Mesothelial cell of epicardium (in vitro differentiated cells): ENCODE data around the gene TMEM132C. TPM values are rescaled to one million over a fixed set of nuclear protein-coding genes. Genes with fewer than 3 reads are reported as not detected.

ENCODE experiments used
- DNase-seq, 2 experiments: peaks; one replicate each; pipeline ENCODE4 v3.0.0; 2021; ENCODE audit warnings: low spot score in 2 of 2; ENCODE audit not compliant: unreplicated experiment in 2 of 2
- H3K27ac Mint-ChIP-seq: 2 replicates; pipeline ENCODE4 v1.8.0; 2021; ENCODE audit warnings: mixed read lengths
- H3K27me3 Mint-ChIP-seq: 2 replicates; pipeline ENCODE4 v1.8.0; 2021; ENCODE audit warnings: low read depth, mixed read lengths
- H3K36me3 Mint-ChIP-seq: 2 replicates; pipeline ENCODE4 v1.8.0; 2021; ENCODE audit warnings: mixed read lengths
- H3K4me1 Mint-ChIP-seq: 2 replicates; pipeline ENCODE4 v1.8.0; 2021; ENCODE audit warnings: mixed read lengths
- H3K4me3 Mint-ChIP-seq: 2 replicates; pipeline ENCODE4 v1.8.0; 2021; ENCODE audit warnings: mild to moderate bottlenecking, moderate library complexity, mixed read lengths
- H3K9me3 Mint-ChIP-seq: 2 replicates; pipeline ENCODE4 v1.8.0; 2021; ENCODE audit warnings: mixed read lengths
- total RNA-seq: library from RNA; stranded (reverse); gene quantifications from 3 replicates; pipeline ENCODE4 v1.2.1, GENCODE V29; 2021
- TF ChIP-seq, protein P1 (sequence below): fragments of 200-600 bp; sonication (generic); IDR thresholded peaks from one replicate; pipeline ENCODE4 v1.5.0; 2021; ENCODE audit warnings: antibody characterized with exemption; ENCODE audit not compliant: unreplicated experiment

The TMEM132C gene
- total RNA-seq, 1 donor from 2014 or later = 25.5 TPM

DNA sequence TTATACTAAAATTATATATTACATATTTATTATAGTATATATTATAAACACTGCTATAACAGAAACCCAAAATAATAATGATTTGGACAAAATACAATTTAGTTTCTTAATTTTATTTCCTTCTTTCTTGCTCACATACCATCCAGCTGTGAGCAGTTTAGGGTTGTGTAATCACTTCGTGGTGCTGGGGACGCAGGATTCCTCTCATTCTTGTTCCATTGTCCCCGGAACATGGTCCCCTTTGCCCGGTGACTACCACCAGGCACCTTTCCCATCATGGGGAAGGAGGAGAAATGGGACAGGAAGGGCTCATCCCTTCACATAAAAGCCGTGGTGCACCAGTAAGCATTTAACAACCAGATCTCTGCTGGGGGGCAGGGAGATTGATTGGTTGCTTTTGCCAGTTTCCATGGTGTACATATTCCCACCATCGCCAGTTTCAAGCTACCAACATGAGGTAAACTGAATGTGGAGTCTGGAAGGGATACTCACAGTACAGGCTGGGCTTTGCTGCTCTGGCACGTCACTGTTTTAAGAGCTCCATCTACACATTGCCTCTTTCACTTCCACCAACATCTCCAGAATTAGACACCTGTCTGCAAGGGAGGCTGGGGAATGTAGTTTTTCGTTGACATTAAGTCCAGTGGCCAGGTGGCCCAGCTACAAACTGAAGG, 191.5 kb downstream of the TMEM132C start:
- H3K9me3 Mint-ChIP-seq = no peaks in the 10 kb centered on the region
- DNase-seq = no peak
- H3K36me3 Mint-ChIP-seq = no peaks in the 10 kb centered on the region

GRCh38 chr12:128459067-128459466, 192.1 kb downstream of the TMEM132C start:
- no peak for DNase-seq
- H3K9me3 Mint-ChIP-seq = no peaks in the 10 kb centered on the region
- H3K36me3 Mint-ChIP-seq = no peaks in the 10 kb centered on the region

More for the DNA sequence above, 191.5 kb downstream of the TMEM132C start:
- H3K4me3 Mint-ChIP-seq = no peak overlapping the region
- TF ChIP-seq, protein P1, sequence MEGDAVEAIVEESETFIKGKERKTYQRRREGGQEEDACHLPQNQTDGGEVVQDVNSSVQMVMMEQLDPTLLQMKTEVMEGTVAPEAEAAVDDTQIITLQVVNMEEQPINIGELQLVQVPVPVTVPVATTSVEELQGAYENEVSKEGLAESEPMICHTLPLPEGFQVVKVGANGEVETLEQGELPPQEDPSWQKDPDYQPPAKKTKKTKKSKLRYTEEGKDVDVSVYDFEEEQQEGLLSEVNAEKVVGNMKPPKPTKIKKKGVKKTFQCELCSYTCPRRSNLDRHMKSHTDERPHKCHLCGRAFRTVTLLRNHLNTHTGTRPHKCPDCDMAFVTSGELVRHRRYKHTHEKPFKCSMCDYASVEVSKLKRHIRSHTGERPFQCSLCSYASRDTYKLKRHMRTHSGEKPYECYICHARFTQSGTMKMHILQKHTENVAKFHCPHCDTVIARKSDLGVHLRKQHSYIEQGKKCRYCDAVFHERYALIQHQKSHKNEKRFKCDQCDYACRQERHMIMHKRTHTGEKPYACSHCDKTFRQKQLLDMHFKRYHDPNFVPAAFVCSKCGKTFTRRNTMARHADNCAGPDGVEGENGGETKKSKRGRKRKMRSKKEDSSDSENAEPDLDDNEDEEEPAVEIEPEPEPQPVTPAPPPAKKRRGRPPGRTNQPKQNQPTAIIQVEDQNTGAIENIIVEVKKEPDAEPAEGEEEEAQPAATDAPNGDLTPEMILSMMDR = no peak
- no peak overlapping the region for H3K27ac Mint-ChIP-seq
- H3K27me3 Mint-ChIP-seq = peaks cover 4% of the 10 kb centered on the region
- peaks cover 4% of the 10 kb centered on the region for H3K4me1 Mint-ChIP-seq

DNA sequence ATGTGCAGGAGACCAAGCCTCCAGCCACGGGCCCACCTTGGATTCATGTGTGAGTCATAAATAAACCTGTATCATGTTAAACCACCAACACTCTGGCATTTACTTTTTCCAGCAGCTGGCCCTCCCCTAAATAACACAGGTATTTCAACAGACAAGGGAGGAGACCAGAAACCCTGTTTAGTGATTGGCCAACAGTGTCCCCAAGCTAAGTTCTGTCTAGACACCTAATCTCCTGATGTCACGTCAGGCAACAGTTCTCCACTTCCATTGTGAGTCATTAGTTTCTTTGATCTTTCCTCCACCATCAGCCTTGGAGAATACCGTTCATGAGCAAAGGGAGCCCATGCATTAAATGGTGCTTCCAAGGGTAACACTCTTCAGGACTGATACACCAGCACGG, 196.9 kb downstream of the TMEM132C start:
- TF ChIP-seq, protein P1 = no peak
- Mint-ChIP-seq H3K4me3 (no peak overlapping the region), H3K27me3 (peaks cover 3% of the 10 kb centered on the region), H3K27ac (no peak overlapping the region), H3K9me3 (no peaks in the 10 kb centered on the region), H3K36me3 (no peaks in the 10 kb centered on the region), H3K4me1 (no peaks in the 10 kb centered on the region)
- no peak for DNase-seq

More at GRCh38 chr12:128459067-128459466, 192.1 kb downstream of the TMEM132C start:
- Mint-ChIP-seq H3K27ac (no peak overlapping the region), H3K4me1 (peaks cover 4% of the 10 kb centered on the region), H3K27me3 (no peaks in the 10 kb centered on the region), H3K4me3 (no peak overlapping the region)
- TF ChIP-seq, protein P1 = no peak

- H3K27me3 Mint-ChIP-seq = peaks cover 3% of the 10 kb centered on the region
- H3K9me3 Mint-ChIP-seq = peaks cover 1% of the 10 kb centered on the region
- DNase-seq = no peak
- no peak overlapping the region for H3K27ac Mint-ChIP-seq
- no peak overlapping the region for H3K4me3 Mint-ChIP-seq
- TF ChIP-seq, protein P1 = no peak
- H3K36me3 Mint-ChIP-seq = no peaks in the 10 kb centered on the region
- H3K4me1 Mint-ChIP-seq = no peaks in the 10 kb centered on the region
Measured at GRCh38 chr12:128467882-128468281, 200.9 kb downstream of the TMEM132C start.

DNA sequence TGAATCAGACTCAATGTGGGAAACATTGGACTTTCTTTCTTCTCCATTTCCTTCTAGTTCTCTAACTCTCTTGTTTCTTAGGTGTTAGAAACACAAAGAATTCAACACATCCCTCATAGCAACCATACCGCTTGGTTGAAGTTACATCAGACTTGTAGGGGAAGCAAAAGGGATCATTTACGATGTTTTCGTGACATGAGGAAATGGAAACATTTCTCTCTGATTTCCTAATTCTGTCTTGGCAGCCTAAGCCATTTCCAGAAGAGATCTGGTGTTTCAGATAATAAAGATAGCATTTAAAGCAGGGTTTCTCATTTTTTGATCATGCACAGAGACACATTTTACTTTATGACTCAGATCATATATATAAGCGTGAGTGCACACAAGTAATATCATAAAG, 202.0 kb downstream of the TMEM132C start:
- peaks cover 10% of the 10 kb centered on the region for H3K9me3 Mint-ChIP-seq
- no peaks in the 10 kb centered on the region for H3K36me3 Mint-ChIP-seq
- H3K27me3 Mint-ChIP-seq = peaks cover 3% of the 10 kb centered on the region
- DNase-seq = no peak
- no peak overlapping the region for H3K4me3 Mint-ChIP-seq
- no peak overlapping the region for H3K27ac Mint-ChIP-seq
- TF ChIP-seq, protein P1 = no peak
- H3K4me1 Mint-ChIP-seq = no peaks in the 10 kb centered on the region

- peaks cover 3% of the 10 kb centered on the region for H3K27me3 Mint-ChIP-seq
- no peak overlapping the region for H3K27ac Mint-ChIP-seq
- TF ChIP-seq, protein P1 = no peak
- H3K9me3 Mint-ChIP-seq = peaks cover 10% of the 10 kb centered on the region
- H3K36me3 Mint-ChIP-seq = no peaks in the 10 kb centered on the region
- DNase-seq = no peak
- H3K4me1 Mint-ChIP-seq = peaks cover 4% of the 10 kb centered on the region
- no peak overlapping the region for H3K4me3 Mint-ChIP-seq
Measured at GRCh38 chr12:128471491-128471890, 204.5 kb downstream of the TMEM132C start.
